Panc1 (cell line): ENCODE measurements around the gene LRRTM2. TPM values are rescaled to one million over a fixed set of nuclear protein-coding genes. Genes with fewer than 3 reads are reported as not detected.

Experiments
- ATAC-seq: fragments of 200-7000 bp; cut with Tn5 transposase; 2 replicates; pipeline ENCODE4 v1.9.1; 2020; ENCODE audit warnings: mild to moderate bottlenecking, moderate library complexity
- BruUV-seq: library from RNA; stranded (reverse); fragments of 400-500 nt; replicated peaks from 2 replicates; lab custom pipeline; 2021; lab: Mats Ljungman, UMichigan
- CTCF ChIA-PET: fragments of 300-600 bp; sonication (Branson Sonifier 250); formaldehyde crosslinking; loops from one replicate; lab custom pipeline; 2022; ENCODE audit warnings: antibody characterized with exemption; lab: Charles Lee
- POLR2A ChIA-PET: fragments of 300-600 bp; sonication (Branson Sonifier 250); formaldehyde crosslinking; loops from one replicate; lab custom pipeline; 2022; ENCODE audit warnings: antibody characterized with exemption; lab: Charles Lee
- DNase-seq: peaks from one replicate; pipeline ENCODE4 v3.0.0-alpha.2; 2010; ENCODE audit warnings: low read depth, low spot score
- H3K27ac ChIP-seq: 2 replicates; pipeline ENCODE4 v1.5.1; 2011; ENCODE audit warnings: mild to moderate bottlenecking, low read length, inconsistent platforms
- H3K27me3 ChIP-seq: fragments of 200-500 bp; sonication (Bioruptor generic); 2 replicates; pipeline ENCODE4 v1.6.0; 2014; ENCODE audit warnings: low read length, inconsistent platforms; ENCODE audit not compliant: control insufficient read depth, insufficient read depth
- H3K36me3 ChIP-seq: fragments of 200-500 bp; sonication (Bioruptor generic); 2 replicates; pipeline ENCODE4 v1.5.1; 2014; ENCODE audit warnings: inconsistent platforms, mild to moderate bottlenecking, low read length, moderate library complexity; ENCODE audit not compliant: control insufficient read depth, insufficient read depth
- H3K4me1 ChIP-seq: 2 replicates; pipeline ENCODE4 v1.5.1; 2011; ENCODE audit warnings: inconsistent platforms, mild to moderate bottlenecking, low read length, moderate library complexity; ENCODE audit not compliant: control insufficient read depth, insufficient read depth
- H3K4me3 ChIP-seq, 2 experiments: 2 replicates each; pipeline ENCODE4 v1.5.1; 2011 to 2012; ENCODE audit warnings: low read depth in 2 of 2, low read length in 2 of 2, mild to moderate bottlenecking in 2 of 2, inconsistent platforms in 1 of 2, moderate library complexity in 1 of 2
- H3K9me3 ChIP-seq: fragments of 200-500 bp; sonication (Bioruptor generic); 2 replicates; pipeline ENCODE4 v1.5.1; 2014; ENCODE audit warnings: low read depth, mild to moderate bottlenecking, inconsistent platforms, low read length, moderate library complexity; ENCODE audit not compliant: control insufficient read depth, insufficient read depth
- CTCF ChIP-seq: fragments of 450-650 bp; IDR thresholded peaks from 2 replicates; pipeline ENCODE4 v1.5.1; 2017; ENCODE audit warnings: mild to moderate bottlenecking
- POLR2AphosphoS5 ChIP-seq: IDR thresholded peaks from 2 replicates; pipeline ENCODE4 v1.6.1; 2012; ENCODE audit warnings: mild to moderate bottlenecking, low read depth, low read length, moderate library complexity
- REST ChIP-seq, 2 experiments: IDR thresholded peaks; 2 replicates each; pipeline ENCODE4 v1.6.1; 2011 to 2012; ENCODE audit warnings: low read depth in 2 of 2, control low read depth in 1 of 2, low read length in 1 of 2, mild to moderate bottlenecking in 1 of 2, moderate library complexity in 1 of 2; ENCODE audit not compliant: insufficient read depth in 1 of 2
- SIN3A ChIP-seq: IDR thresholded peaks from 2 replicates; pipeline ENCODE4 v1.6.1; 2012; ENCODE audit warnings: low read depth, mild to moderate bottlenecking, low read length, moderate library complexity, borderline replicate concordance; ENCODE audit not compliant: insufficient read depth
- TCF7L2 ChIP-seq: IDR thresholded peaks from 2 replicates; pipeline ENCODE4 v1.6.1; 2011; ENCODE audit warnings: mild to moderate bottlenecking, low read depth, low read length, inconsistent platforms
- in situ Hi-C: cut with HindIII; loops from 2 replicates; pipeline ENCODE4 v1.10.0; 2016; ENCODE audit warnings: low sequenced_read_pairs, low pct_unique_long_range_greater_than_20kb
- intact Hi-C: fragments of 100-400 bp; cut with micrococcal nuclease; formaldehyde crosslinking; loops from one replicate; pipeline ENCODE4 v1.10.0; 2022; ENCODE audit not compliant: unreplicated experiment
- total RNA-seq: library from RNA; stranded (reverse); gene quantifications from one replicate; pipeline ENCODE4 v1.2.1, GENCODE V29; 2021; ENCODE audit not compliant: unreplicated experiment

Gene LRRTM2
- total RNA-seq, 1 experiment from 2014 or later, result not detected

GRCh38 chr5:138884094-138884493, 9.0 kb upstream of the LRRTM2 start:
- no peak overlapping the region for H3K27ac ChIP-seq
- ATAC-seq (no peak), DNase-seq (no peak)
- H3K9me3 ChIP-seq, result no peaks in the 10 kb centered on the region
- TF ChIP-seq POLR2AphosphoS5 (no peak), CTCF (no peak), REST (IDR thresholded peaks at IDR 0.05; ENCODE audit: insufficient read depth in 1 of 2, low read depth in 2 of 2, low read length in 1 of 2) (no peak), TCF7L2 (no peak), SIN3A (no peak)
- H3K4me3 ChIP-seq, result no peak overlapping the region
- ChIA-PET POLR2A (no interaction called here), CTCF (no interaction called here)
- in situ Hi-C loops (no loop called here), intact Hi-C loops (no loop called here)
- no TSS peak for BruUV-seq
- H3K4me1 ChIP-seq, result no peaks in the 10 kb centered on the region
- no peaks in the 10 kb centered on the region for H3K27me3 ChIP-seq
- peaks cover 7% of the 10 kb centered on the region; the same call in 1 of the 2 replicates for H3K36me3 ChIP-seq

- ChIA-PET POLR2A (no interaction called here), CTCF (no interaction called here)
- intact Hi-C loops (no loop called here), in situ Hi-C loops (no loop called here)
- BruUV-seq, result no TSS peak
- peaks cover 4% of the 10 kb centered on the region; the same call in 1 of the 2 replicates for H3K36me3 ChIP-seq
- ATAC-seq (no peak), DNase-seq (no peak)
- H3K27me3 ChIP-seq, result no peaks in the 10 kb centered on the region
- no peaks in the 10 kb centered on the region for H3K9me3 ChIP-seq
- H3K4me3 ChIP-seq, result no peak overlapping the region
- H3K27ac ChIP-seq, result no peak overlapping the region
- no peaks in the 10 kb centered on the region for H3K4me1 ChIP-seq
- TF ChIP-seq CTCF (no peak), SIN3A (no peak), TCF7L2 (no peak), REST (IDR thresholded peaks at IDR 0.05; ENCODE audit: insufficient read depth in 1 of 2, low read depth in 2 of 2, low read length in 1 of 2) (no peak), POLR2AphosphoS5 (no peak)
Observed at GRCh38 chr5:138883211-138883610, 8.1 kb upstream of the LRRTM2 start.
